Uterus (tissue), 2 donors: ENCODE data around the gene PRR30.

ENCODE experiments used
- CTCF ChIP-seq, 4 experiments: fragments of 200-600 bp in 2 of 4; fragments of 450-650 bp in 2 of 4; sonication (generic) in 2 of 4; IDR thresholded peaks; one replicate each; pipeline ENCODE4 v1.5.1; 2016 to 2019; ENCODE audit warnings: antibody characterized with exemption in 4 of 4, mild to moderate bottlenecking in 2 of 4, moderate library complexity in 1 of 4
- POLR2A ChIP-seq, 2 donors: fragments of 450-650 bp; IDR thresholded peaks; one replicate each; pipeline ENCODE4 v1.6.1; 2016; ENCODE audit warnings: antibody characterized with exemption in 2 of 2, mild to moderate bottlenecking in 1 of 2, moderate library complexity in 1 of 2

- no peak for TF ChIP-seq CTCF (IDR thresholded peaks at IDR 0.05)
- TF ChIP-seq POLR2A (IDR thresholded peaks at IDR 0.05), result no peak
Observed at GRCh38 chr2:27123302-27124150, 15.7 kb downstream of the PRR30 start, which contains the start of gene ABHD1.
